Panc1 (cell line): Measurements from ENCODE around the gene DZANK1. TPM values are rescaled to one million over a fixed set of nuclear protein-coding genes. Genes with fewer than 3 reads are reported as not detected.

Experiments used
- ATAC-seq: fragments of 200-7000 bp; cut with Tn5 transposase; 2 replicates; pipeline ENCODE4 v1.9.1; 2020; ENCODE audit warnings: mild to moderate bottlenecking, moderate library complexity
- BruUV-seq: library from RNA; stranded (reverse); fragments of 400-500 nt; replicated peaks from 2 replicates; lab custom pipeline; 2021; lab: Mats Ljungman, UMichigan
- CTCF ChIA-PET: fragments of 300-600 bp; sonication (Branson Sonifier 250); formaldehyde crosslinking; loops from one replicate; lab custom pipeline; 2022; ENCODE audit warnings: antibody characterized with exemption; lab: Charles Lee
- POLR2A ChIA-PET: fragments of 300-600 bp; sonication (Branson Sonifier 250); formaldehyde crosslinking; loops from one replicate; lab custom pipeline; 2022; ENCODE audit warnings: antibody characterized with exemption; lab: Charles Lee
- DNase-seq: peaks from one replicate; pipeline ENCODE4 v3.0.0-alpha.2; 2010; ENCODE audit warnings: low read depth, low spot score
- H3K27ac ChIP-seq: 2 replicates; pipeline ENCODE4 v1.5.1; 2011; ENCODE audit warnings: mild to moderate bottlenecking, low read length, inconsistent platforms
- H3K27me3 ChIP-seq: fragments of 200-500 bp; sonication (Bioruptor generic); 2 replicates; pipeline ENCODE4 v1.6.0; 2014; ENCODE audit warnings: low read length, inconsistent platforms; ENCODE audit not compliant: control insufficient read depth, insufficient read depth
- H3K36me3 ChIP-seq: fragments of 200-500 bp; sonication (Bioruptor generic); 2 replicates; pipeline ENCODE4 v1.5.1; 2014; ENCODE audit warnings: inconsistent platforms, mild to moderate bottlenecking, low read length, moderate library complexity; ENCODE audit not compliant: control insufficient read depth, insufficient read depth
- H3K4me1 ChIP-seq: 2 replicates; pipeline ENCODE4 v1.5.1; 2011; ENCODE audit warnings: inconsistent platforms, mild to moderate bottlenecking, low read length, moderate library complexity; ENCODE audit not compliant: control insufficient read depth, insufficient read depth
- H3K4me3 ChIP-seq, 2 experiments: 2 replicates each; pipeline ENCODE4 v1.5.1; 2011 to 2012; ENCODE audit warnings: low read depth in 2 of 2, low read length in 2 of 2, mild to moderate bottlenecking in 2 of 2, inconsistent platforms in 1 of 2, moderate library complexity in 1 of 2
- H3K9me3 ChIP-seq: fragments of 200-500 bp; sonication (Bioruptor generic); 2 replicates; pipeline ENCODE4 v1.5.1; 2014; ENCODE audit warnings: low read depth, mild to moderate bottlenecking, inconsistent platforms, low read length, moderate library complexity; ENCODE audit not compliant: control insufficient read depth, insufficient read depth
- POLR2AphosphoS5 ChIP-seq: IDR thresholded peaks from 2 replicates; pipeline ENCODE4 v1.6.1; 2012; ENCODE audit warnings: mild to moderate bottlenecking, low read depth, low read length, moderate library complexity
- SIN3A ChIP-seq: IDR thresholded peaks from 2 replicates; pipeline ENCODE4 v1.6.1; 2012; ENCODE audit warnings: low read depth, mild to moderate bottlenecking, low read length, moderate library complexity, borderline replicate concordance; ENCODE audit not compliant: insufficient read depth
- TCF7L2 ChIP-seq: IDR thresholded peaks from 2 replicates; pipeline ENCODE4 v1.6.1; 2011; ENCODE audit warnings: mild to moderate bottlenecking, low read depth, low read length, inconsistent platforms
- in situ Hi-C: cut with HindIII; loops from 2 replicates; pipeline ENCODE4 v1.10.0; 2016; ENCODE audit warnings: low sequenced_read_pairs, low pct_unique_long_range_greater_than_20kb
- intact Hi-C: fragments of 100-400 bp; cut with micrococcal nuclease; formaldehyde crosslinking; loops from one replicate; pipeline ENCODE4 v1.10.0; 2022; ENCODE audit not compliant: unreplicated experiment
- total RNA-seq: library from RNA; stranded (reverse); gene quantifications from one replicate; pipeline ENCODE4 v1.2.1, GENCODE V29; 2021; ENCODE audit not compliant: unreplicated experiment
- TF ChIP-seq, protein P1 (sequence below), 2 experiments: IDR thresholded peaks; 2 replicates each; pipeline ENCODE4 v1.6.1; 2011 to 2012; ENCODE audit warnings: low read depth in 2 of 2, control low read depth in 1 of 2, low read length in 1 of 2, mild to moderate bottlenecking in 1 of 2, moderate library complexity in 1 of 2; ENCODE audit not compliant: insufficient read depth in 1 of 2
- TF ChIP-seq, protein P2 (sequence below): fragments of 450-650 bp; IDR thresholded peaks from 2 replicates; pipeline ENCODE4 v1.5.1; 2017; ENCODE audit warnings: mild to moderate bottlenecking

Gene DZANK1
- total RNA-seq, 1 experiment from 2014 or later, result 3.0 TPM

DNA sequence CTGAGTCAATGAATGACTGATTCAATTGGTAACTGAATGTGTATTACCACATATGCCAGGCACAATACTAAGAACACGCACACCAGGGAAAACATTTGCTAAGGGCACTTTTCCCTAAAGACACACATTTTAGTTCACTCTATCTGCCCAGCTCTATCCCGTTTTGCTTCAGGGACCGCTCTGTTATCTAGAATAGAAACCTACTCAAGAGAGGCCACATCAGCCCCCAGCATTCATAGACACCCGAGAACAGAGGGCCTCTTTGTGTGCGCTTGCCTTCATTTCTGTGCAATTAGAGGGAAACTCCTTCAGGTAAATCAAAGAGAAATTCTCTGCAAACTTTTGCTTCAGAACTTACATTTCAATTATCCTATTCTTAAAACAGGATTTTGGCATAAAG, 50.3 kb downstream of the DZANK1 start:
- in situ Hi-C loops (no loop called here), intact Hi-C loops (no loop called here)
- POLR2A ChIA-PET, result no interaction called here
- no peaks in the 10 kb centered on the region for H3K4me1 ChIP-seq
- H3K36me3 ChIP-seq, result no peaks in the 10 kb centered on the region
- H3K27me3 ChIP-seq, result no peaks in the 10 kb centered on the region
- no peak overlapping the region for H3K27ac ChIP-seq
- no peaks in the 10 kb centered on the region for H3K9me3 ChIP-seq
- no peak overlapping the region for H3K4me3 ChIP-seq
- BruUV-seq, result no TSS peak
- no peak for DNase-seq
- CTCF ChIA-PET, result no interaction called here
- no peak for ATAC-seq
- TF ChIP-seq, protein P1, sequence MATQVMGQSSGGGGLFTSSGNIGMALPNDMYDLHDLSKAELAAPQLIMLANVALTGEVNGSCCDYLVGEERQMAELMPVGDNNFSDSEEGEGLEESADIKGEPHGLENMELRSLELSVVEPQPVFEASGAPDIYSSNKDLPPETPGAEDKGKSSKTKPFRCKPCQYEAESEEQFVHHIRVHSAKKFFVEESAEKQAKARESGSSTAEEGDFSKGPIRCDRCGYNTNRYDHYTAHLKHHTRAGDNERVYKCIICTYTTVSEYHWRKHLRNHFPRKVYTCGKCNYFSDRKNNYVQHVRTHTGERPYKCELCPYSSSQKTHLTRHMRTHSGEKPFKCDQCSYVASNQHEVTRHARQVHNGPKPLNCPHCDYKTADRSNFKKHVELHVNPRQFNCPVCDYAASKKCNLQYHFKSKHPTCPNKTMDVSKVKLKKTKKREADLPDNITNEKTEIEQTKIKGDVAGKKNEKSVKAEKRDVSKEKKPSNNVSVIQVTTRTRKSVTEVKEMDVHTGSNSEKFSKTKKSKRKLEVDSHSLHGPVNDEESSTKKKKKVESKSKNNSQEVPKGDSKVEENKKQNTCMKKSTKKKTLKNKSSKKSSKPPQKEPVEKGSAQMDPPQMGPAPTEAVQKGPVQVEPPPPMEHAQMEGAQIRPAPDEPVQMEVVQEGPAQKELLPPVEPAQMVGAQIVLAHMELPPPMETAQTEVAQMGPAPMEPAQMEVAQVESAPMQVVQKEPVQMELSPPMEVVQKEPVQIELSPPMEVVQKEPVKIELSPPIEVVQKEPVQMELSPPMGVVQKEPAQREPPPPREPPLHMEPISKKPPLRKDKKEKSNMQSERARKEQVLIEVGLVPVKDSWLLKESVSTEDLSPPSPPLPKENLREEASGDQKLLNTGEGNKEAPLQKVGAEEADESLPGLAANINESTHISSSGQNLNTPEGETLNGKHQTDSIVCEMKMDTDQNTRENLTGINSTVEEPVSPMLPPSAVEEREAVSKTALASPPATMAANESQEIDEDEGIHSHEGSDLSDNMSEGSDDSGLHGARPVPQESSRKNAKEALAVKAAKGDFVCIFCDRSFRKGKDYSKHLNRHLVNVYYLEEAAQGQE (IDR thresholded peaks at IDR 0.05; ENCODE audit: insufficient read depth in 1 of 2, low read depth in 2 of 2, low read length in 1 of 2), result no peak
- TF ChIP-seq TCF7L2 (no peak), SIN3A (no peak), POLR2AphosphoS5 (no peak)
- TF ChIP-seq, protein P2, sequence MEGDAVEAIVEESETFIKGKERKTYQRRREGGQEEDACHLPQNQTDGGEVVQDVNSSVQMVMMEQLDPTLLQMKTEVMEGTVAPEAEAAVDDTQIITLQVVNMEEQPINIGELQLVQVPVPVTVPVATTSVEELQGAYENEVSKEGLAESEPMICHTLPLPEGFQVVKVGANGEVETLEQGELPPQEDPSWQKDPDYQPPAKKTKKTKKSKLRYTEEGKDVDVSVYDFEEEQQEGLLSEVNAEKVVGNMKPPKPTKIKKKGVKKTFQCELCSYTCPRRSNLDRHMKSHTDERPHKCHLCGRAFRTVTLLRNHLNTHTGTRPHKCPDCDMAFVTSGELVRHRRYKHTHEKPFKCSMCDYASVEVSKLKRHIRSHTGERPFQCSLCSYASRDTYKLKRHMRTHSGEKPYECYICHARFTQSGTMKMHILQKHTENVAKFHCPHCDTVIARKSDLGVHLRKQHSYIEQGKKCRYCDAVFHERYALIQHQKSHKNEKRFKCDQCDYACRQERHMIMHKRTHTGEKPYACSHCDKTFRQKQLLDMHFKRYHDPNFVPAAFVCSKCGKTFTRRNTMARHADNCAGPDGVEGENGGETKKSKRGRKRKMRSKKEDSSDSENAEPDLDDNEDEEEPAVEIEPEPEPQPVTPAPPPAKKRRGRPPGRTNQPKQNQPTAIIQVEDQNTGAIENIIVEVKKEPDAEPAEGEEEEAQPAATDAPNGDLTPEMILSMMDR, result no peak

DNA sequence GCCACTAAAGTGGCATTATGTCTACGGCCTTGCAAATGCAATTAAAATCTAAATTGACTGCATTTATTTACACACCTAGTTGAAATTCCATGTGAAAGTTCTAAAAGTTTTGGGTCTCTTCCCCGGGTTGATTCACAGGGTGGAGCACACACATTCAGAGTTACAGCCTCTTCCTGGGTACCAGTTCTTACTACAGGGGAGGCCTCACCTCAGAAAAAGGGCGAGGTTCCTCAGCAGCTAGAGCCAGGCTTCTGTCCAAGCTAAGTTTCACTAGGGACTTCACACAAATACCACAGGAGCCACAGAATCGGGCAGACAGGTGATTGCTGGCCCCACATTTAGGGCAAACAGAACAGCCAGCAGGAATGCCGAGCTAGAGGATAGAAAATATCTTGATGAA, 52.7 kb downstream of the DZANK1 start:
- no TSS peak for BruUV-seq
- no peaks in the 10 kb centered on the region for H3K4me1 ChIP-seq
- no peak overlapping the region for H3K4me3 ChIP-seq
- H3K36me3 ChIP-seq, result no peaks in the 10 kb centered on the region
- ATAC-seq (no peak), DNase-seq (no peak)
- ChIA-PET CTCF (no interaction called here), POLR2A (no interaction called here)
- in situ Hi-C loops (no loop called here), intact Hi-C loops (loop anchor here (5.0 kb wide), 1 partner anchor 213 kb away; no protein-coding TSS in a partner anchor)
- TF ChIP-seq, protein P2, result no peak
- TF ChIP-seq POLR2AphosphoS5 (no peak), SIN3A (no peak), TCF7L2 (no peak)
- TF ChIP-seq, protein P1 (IDR thresholded peaks at IDR 0.05; ENCODE audit: insufficient read depth in 1 of 2, low read depth in 2 of 2, low read length in 1 of 2), result no peak
- H3K9me3 ChIP-seq, result no peaks in the 10 kb centered on the region
- H3K27me3 ChIP-seq, result no peaks in the 10 kb centered on the region
- H3K27ac ChIP-seq, result no peak overlapping the region
